Keratinocyte (primary cell): ENCODE measurements around the gene APOL3.

Experiments
- EZH2 ChIP-seq: IDR thresholded peaks from one replicate; pipeline ENCODE4 v1.6.1; 2012; ENCODE audit warnings: inconsistent platforms, mild to moderate bottlenecking, low read length, moderate library complexity
- TF ChIP-seq, protein P1 (sequence below), 3 experiments: IDR thresholded peaks in 1 of 3; conservative IDR thresholded peaks in 1 of 3; optimal IDR thresholded peaks in 1 of 3; 2 replicates in 2 of 3; 3 replicates in 1 of 3; pipeline versions ENCODE3 to v1.5.1; 2011; ENCODE audit warnings: low read length in 3 of 3, mild to moderate bottlenecking in 3 of 3, moderate library complexity in 2 of 3, control low read depth in 1 of 3, inconsistent platforms in 1 of 3; ENCODE audit not compliant: insufficient read depth in 2 of 3; ENCODE audit errors: extremely low read depth in 1 of 3

DNA sequence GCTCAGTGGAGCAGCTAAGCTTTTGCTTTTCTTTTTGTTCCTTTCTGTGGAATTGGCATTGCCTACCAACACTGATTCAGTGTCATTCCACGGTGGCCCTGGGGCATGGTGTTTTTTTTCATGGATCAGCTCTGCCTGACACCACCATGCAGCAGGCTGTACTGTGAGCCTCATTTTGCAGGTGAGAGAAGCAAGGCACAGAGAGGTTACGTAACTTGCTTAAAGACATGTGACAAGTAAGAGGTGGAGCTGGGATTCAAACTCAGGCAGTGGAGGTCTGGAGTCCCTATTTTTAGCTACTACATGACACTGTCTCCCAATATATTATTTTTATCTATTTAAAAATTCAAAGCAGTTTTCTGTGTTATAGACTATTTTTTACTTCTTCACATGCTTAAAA lies 44.4 kb downstream of the APOL3 start:
- TF ChIP-seq EZH2: no peak
- TF ChIP-seq, protein P1, sequence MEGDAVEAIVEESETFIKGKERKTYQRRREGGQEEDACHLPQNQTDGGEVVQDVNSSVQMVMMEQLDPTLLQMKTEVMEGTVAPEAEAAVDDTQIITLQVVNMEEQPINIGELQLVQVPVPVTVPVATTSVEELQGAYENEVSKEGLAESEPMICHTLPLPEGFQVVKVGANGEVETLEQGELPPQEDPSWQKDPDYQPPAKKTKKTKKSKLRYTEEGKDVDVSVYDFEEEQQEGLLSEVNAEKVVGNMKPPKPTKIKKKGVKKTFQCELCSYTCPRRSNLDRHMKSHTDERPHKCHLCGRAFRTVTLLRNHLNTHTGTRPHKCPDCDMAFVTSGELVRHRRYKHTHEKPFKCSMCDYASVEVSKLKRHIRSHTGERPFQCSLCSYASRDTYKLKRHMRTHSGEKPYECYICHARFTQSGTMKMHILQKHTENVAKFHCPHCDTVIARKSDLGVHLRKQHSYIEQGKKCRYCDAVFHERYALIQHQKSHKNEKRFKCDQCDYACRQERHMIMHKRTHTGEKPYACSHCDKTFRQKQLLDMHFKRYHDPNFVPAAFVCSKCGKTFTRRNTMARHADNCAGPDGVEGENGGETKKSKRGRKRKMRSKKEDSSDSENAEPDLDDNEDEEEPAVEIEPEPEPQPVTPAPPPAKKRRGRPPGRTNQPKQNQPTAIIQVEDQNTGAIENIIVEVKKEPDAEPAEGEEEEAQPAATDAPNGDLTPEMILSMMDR (optimal IDR thresholded peaks at IDR 0.05 in 1 of 3, IDR thresholded peaks at IDR 0.05 in 1 of 3, conservative IDR thresholded peaks at IDR 0.05 in 1 of 3; ENCODE audit: extremely low read depth in 1 of 3, insufficient read depth in 2 of 3, low read length in 3 of 3): no peak
